ENCODE measurements around the gene MARK3. TPM values are rescaled to one million over a fixed set of nuclear protein-coding genes. Genes with fewer than 3 reads are reported as not detected.
A peak's percentile ranks its signal among the peaks of the same experiment; 100 is the strongest.

MARK3 gene
- total RNA-seq, 1 experiment from 2014 or later = 78.0 TPM

- Histone ChIP-seq H3K4me1 (peaks cover 12% of the 10 kb centered on the region), H3K9me3 (no peaks in the 10 kb centered on the region), H3K36me3 (ENCODE audit: control insufficient read depth, insufficient read depth, low read length) (peaks cover 9% of the 10 kb centered on the region), H3K4me3 (ENCODE audit: low read depth, low read length) (no peak overlapping the region), H3K27me3 (replicated peaks; ENCODE audit: control insufficient read depth, insufficient read depth, low read length) (no peaks in the 10 kb centered on the region)
- no peaks in the 10 kb centered on the region for H3K27me3 Mint-ChIP-seq (ENCODE audit: insufficient read depth, unreplicated experiment)
- H3K27ac Mint-ChIP-seq (ENCODE audit: unreplicated experiment) = no peak overlapping the region
- no peak for DNase-seq
- no peak overlapping the region for H3K4me3 Mint-ChIP-seq (ENCODE audit: unreplicated experiment)
- intact Hi-C loops (cut with micrococcal nuclease; ENCODE audit: unreplicated experiment) = loop anchor here (1.0 kb wide), 1 partner anchor 28 kb away; no protein-coding TSS in a partner anchor
- H3K36me3 Mint-ChIP-seq (ENCODE audit: insufficient read depth, unreplicated experiment) = peaks cover 50% of the 10 kb centered on the region
- no peaks in the 10 kb centered on the region for H3K9me3 Mint-ChIP-seq (ENCODE audit: unreplicated experiment)
- peaks cover 7% of the 10 kb centered on the region for H3K4me1 Mint-ChIP-seq (ENCODE audit: low read depth, unreplicated experiment)
- TF ChIP-seq CTCF (IDR thresholded peaks at IDR 0.05; ENCODE audit: insufficient read depth in 1 of 2, low read depth in 1 of 2, low read length in 1 of 2, severe bottlenecking in 1 of 2, unreplicated experiment in 1 of 2) = no peak
- ChIA-PET POLR2A (no interaction called here), CTCF (interaction anchor here (0.6 to 2.8 kb wide), 13 partner anchors 8 to 220 kb away, joined by 3 to 49 read pairs (median 4); partner anchors contain the start of gene TRMT61A)
- BruUV-seq (replicated peaks) = no TSS peak
Observed at GRCh38 chr14:103517721-103518421, 132.7 kb downstream of the MARK3 start.

GRCh38 chr14:103518422-103519042, 133.3 kb downstream of the MARK3 start:
- ChIA-PET POLR2A (no interaction called here), CTCF (interaction anchor here (0.6 to 2.8 kb wide), 12 partner anchors 9 to 221 kb away, joined by 3 to 49 read pairs (median 5); partner anchors contain the start of gene TRMT61A)
- peaks cover 7% of the 10 kb centered on the region for H3K4me1 Mint-ChIP-seq (ENCODE audit: low read depth, unreplicated experiment)
- Histone ChIP-seq H3K9me3 (no peaks in the 10 kb centered on the region), H3K27me3 (replicated peaks; ENCODE audit: control insufficient read depth, insufficient read depth, low read length) (no peaks in the 10 kb centered on the region), H3K4me3 (ENCODE audit: low read depth, low read length) (peak overlapping the region; percentile 95), H3K4me1 (peaks cover 19% of the 10 kb centered on the region), H3K36me3 (ENCODE audit: control insufficient read depth, insufficient read depth, low read length) (peaks cover 9% of the 10 kb centered on the region)
- H3K4me3 Mint-ChIP-seq (ENCODE audit: unreplicated experiment) = peak overlapping the region; percentile 74
- no peaks in the 10 kb centered on the region for H3K27me3 Mint-ChIP-seq (ENCODE audit: insufficient read depth, unreplicated experiment)
- peaks cover 44% of the 10 kb centered on the region for H3K36me3 Mint-ChIP-seq (ENCODE audit: insufficient read depth, unreplicated experiment)
- peak overlapping the region; percentile 40 for H3K27ac Mint-ChIP-seq (ENCODE audit: unreplicated experiment)
- intact Hi-C loops (cut with micrococcal nuclease; ENCODE audit: unreplicated experiment) = loop anchor here (1.0 kb wide), 1 partner anchor 28 kb away; no protein-coding TSS in a partner anchor
- peak; percentile 93 to 94 for TF ChIP-seq CTCF (IDR thresholded peaks at IDR 0.05; ENCODE audit: insufficient read depth in 1 of 2, low read depth in 1 of 2, low read length in 1 of 2, severe bottlenecking in 1 of 2, unreplicated experiment in 1 of 2)
- H3K9me3 Mint-ChIP-seq (ENCODE audit: unreplicated experiment) = no peaks in the 10 kb centered on the region
- BruUV-seq (replicated peaks) = no TSS peak
- DNase-seq = peak; percentile 78 to 83

- H3K9me3 Mint-ChIP-seq (ENCODE audit: unreplicated experiment) = no peaks in the 10 kb centered on the region
- intact Hi-C loops (cut with micrococcal nuclease; ENCODE audit: unreplicated experiment) = no loop called here
Observed at GRCh38 chr14:103519043-103519836, 134.0 kb downstream of the MARK3 start.

More at GRCh38 chr14:103519043-103519836, 134.0 kb downstream of the MARK3 start:
- no peak for TF ChIP-seq CTCF (IDR thresholded peaks at IDR 0.05; ENCODE audit: insufficient read depth in 1 of 2, low read depth in 1 of 2, low read length in 1 of 2, severe bottlenecking in 1 of 2, unreplicated experiment in 1 of 2)
- peak overlapping the region; percentile 74 for H3K4me3 Mint-ChIP-seq (ENCODE audit: unreplicated experiment)
- ChIA-PET POLR2A (no interaction called here), CTCF (interaction anchor here (0.6 to 2.8 kb wide), 12 partner anchors 8 to 461 kb away, joined by 3 to 49 read pairs (median 6); partner anchors contain the start of gene TRMT61A)
- Histone ChIP-seq H3K4me3 (ENCODE audit: low read depth, low read length) (peak overlapping the region; percentile 95), H3K36me3 (ENCODE audit: control insufficient read depth, insufficient read depth, low read length) (peaks cover 9% of the 10 kb centered on the region), H3K9me3 (no peaks in the 10 kb centered on the region), H3K4me1 (peaks cover 26% of the 10 kb centered on the region), H3K27me3 (replicated peaks; ENCODE audit: control insufficient read depth, insufficient read depth, low read length) (no peaks in the 10 kb centered on the region)
- peaks cover 7% of the 10 kb centered on the region for H3K4me1 Mint-ChIP-seq (ENCODE audit: low read depth, unreplicated experiment)
- H3K27ac Mint-ChIP-seq (ENCODE audit: unreplicated experiment) = peak overlapping the region; percentile 40
- no peaks in the 10 kb centered on the region for H3K27me3 Mint-ChIP-seq (ENCODE audit: insufficient read depth, unreplicated experiment)
- no TSS peak for BruUV-seq (replicated peaks)
- DNase-seq = no peak
- peaks cover 46% of the 10 kb centered on the region for H3K36me3 Mint-ChIP-seq (ENCODE audit: insufficient read depth, unreplicated experiment)

Measured in Caco-2 (cell line).